SK-N-SH (cell line): Measurements from ENCODE around the gene AFF3. TPM values are rescaled to one million over a fixed set of nuclear protein-coding genes. Genes with fewer than 3 reads are reported as not detected.
A peak's percentile ranks its signal among the peaks of the same experiment; 100 is the strongest.

ENCODE experiments used
- CTCF ChIA-PET: fragments of 300-600, 350-600 bp; formaldehyde crosslinking; extraction: SDS; loops from one replicate; lab custom pipeline; 2021; lab: Yijun Ruan, JAX
- POLR2A ChIA-PET: fragments of 350-600 bp; sonication (Branson Sonifier 250); formaldehyde crosslinking; extraction: SDS; loops from one replicate; lab custom pipeline; 2020; ENCODE audit warnings: antibody characterized with exemption, inconsistent platforms; lab: Yijun Ruan, JAX
- DNase-seq: peaks from one replicate; pipeline ENCODE4 v3.0.0; 2012
- H2AFZ ChIP-seq: fragments of 200-600 bp; sonication (generic); 2 replicates; pipeline ENCODE4 v1.8.1; 2016; ENCODE audit warnings: antibody characterized with exemption, mild to moderate bottlenecking, low read depth
- H3F3A ChIP-seq: fragments of 200-600 bp; sonication (generic); replicated peaks from 2 replicates; pipeline ENCODE3; 2016; ENCODE audit warnings: antibody characterized with exemption, mild to moderate bottlenecking; ENCODE audit not compliant: insufficient read depth
- H3K27ac ChIP-seq, 2 experiments: fragments of 200-500 bp in 1 of 2; fragments of 200-600 bp in 1 of 2; sonication (Bioruptor generic) in 1 of 2; sonication (generic), shearing (Covaris generic) in 1 of 2; 2 replicates each; pipeline versions ENCODE4 v1.5.1 to v1.6.1; 2014 to 2016; ENCODE audit warnings: low read depth in 2 of 2, inconsistent platforms in 1 of 2, low read length in 1 of 2, mild to moderate bottlenecking in 1 of 2, mixed read lengths in 1 of 2
- H3K27me3 ChIP-seq: fragments of 200-600 bp; sonication (generic), shearing (Covaris generic); 2 replicates; pipeline ENCODE4 v1.6.1; 2016; ENCODE audit warnings: mixed run types; ENCODE audit not compliant: insufficient read depth
- H3K36me3 ChIP-seq, 2 experiments: fragments of 200-500 bp in 1 of 2; fragments of 200-600 bp in 1 of 2; sonication (Bioruptor generic) in 1 of 2; sonication (generic) in 1 of 2; replicated peaks in 1 of 2; 2 replicates each; pipeline versions ENCODE3 to v1.5.1; 2014 to 2016; ENCODE audit warnings: low read length in 1 of 2, mild to moderate bottlenecking in 1 of 2; ENCODE audit not compliant: insufficient read depth in 2 of 2, control insufficient read depth in 1 of 2
- H3K4me1 ChIP-seq, 2 experiments: fragments of 200-500 bp in 1 of 2; fragments of 200-600 bp in 1 of 2; sonication (Bioruptor generic) in 1 of 2; sonication (generic), shearing (Covaris generic) in 1 of 2; 2 replicates each; pipeline versions ENCODE4 v1.5.1 to v1.6.1; 2014 to 2016; ENCODE audit warnings: low read depth in 1 of 2, low read length in 1 of 2, mixed run types in 1 of 2; ENCODE audit not compliant: insufficient read depth in 2 of 2, control insufficient read depth in 1 of 2
- H3K4me2 ChIP-seq: fragments of 200-600 bp; sonication (generic), shearing (Covaris generic); 2 replicates; pipeline ENCODE4 v1.6.1; 2017; ENCODE audit warnings: mixed run types
- H3K4me3 ChIP-seq, 2 experiments: fragments of 200-500 bp in 1 of 2; fragments of 200-600 bp in 1 of 2; sonication (Bioruptor generic) in 1 of 2; sonication (generic), shearing (Covaris generic) in 1 of 2; 2 replicates each; pipeline versions ENCODE4 v1.5.1 to v1.8.1; 2014 to 2016; ENCODE audit warnings: low read depth in 2 of 2, inconsistent platforms in 1 of 2, low read length in 1 of 2, mild to moderate bottlenecking in 1 of 2, mixed read lengths in 1 of 2, moderate library complexity in 1 of 2
- H3K79me2 ChIP-seq: fragments of 200-600 bp; sonication (generic); 2 replicates; pipeline ENCODE4 v1.8.1; 2017; ENCODE audit warnings: mild to moderate bottlenecking; ENCODE audit not compliant: insufficient read depth
- H3K9ac ChIP-seq: fragments of 200-600 bp; sonication (generic); 2 replicates; pipeline ENCODE4 v1.6.1; 2017; ENCODE audit warnings: mixed run types
- H3K9me2 ChIP-seq: fragments of 200-600 bp; sonication (generic); 2 replicates; pipeline ENCODE4 v1.6.1; 2017; ENCODE audit warnings: mixed run types
- H3K9me3 ChIP-seq: fragments of 200-600 bp; sonication (generic); 2 replicates; pipeline ENCODE4 v1.6.1; 2017; ENCODE audit warnings: mixed run types, mild to moderate bottlenecking, moderate library complexity
- H4K20me1 ChIP-seq: fragments of 200-600 bp; sonication (generic); 2 replicates; pipeline ENCODE4 v1.6.1; 2017; ENCODE audit warnings: mild to moderate bottlenecking, mixed run types; ENCODE audit not compliant: insufficient read depth
- EP300 ChIP-seq, 2 experiments: IDR thresholded peaks; 2 replicates each; pipeline versions ENCODE4 v1.4.0 to v1.6.1; 2012; ENCODE audit warnings: borderline replicate concordance in 1 of 2, low read depth in 1 of 2, low read length in 1 of 2
- EZH2phosphoT487 ChIP-seq: fragments of 200-600 bp; sonication (generic); IDR thresholded peaks from 2 replicates; pipeline ENCODE4 v1.6.1; 2017; ENCODE audit warnings: low read depth, mixed run types, mild to moderate bottlenecking, antibody characterized with exemption, moderate library complexity, borderline replicate concordance
- FOSL2 ChIP-seq: IDR thresholded peaks from 2 replicates; pipeline ENCODE4 v1.4.0; 2012; ENCODE audit warnings: low read depth, mild to moderate bottlenecking, moderate library complexity, borderline replicate concordance
- FOXJ3 ChIP-seq: sonication (generic); formaldehyde crosslinking; IDR thresholded peaks from 2 replicates; pipeline ENCODE4 v1.5.1; 2020; ENCODE audit warnings: mild to moderate bottlenecking, missing genetic modification reagents
- GATA2 ChIP-seq: sonication (generic); formaldehyde crosslinking; IDR thresholded peaks from 2 replicates; pipeline ENCODE4 v1.5.0; 2020; ENCODE audit warnings: mild to moderate bottlenecking, missing genetic modification reagents
- RAD21 ChIP-seq: IDR thresholded peaks from 2 replicates; pipeline ENCODE4 v1.6.1; 2012; ENCODE audit warnings: mild to moderate bottlenecking, low read length
- RFX5 ChIP-seq: IDR thresholded peaks from 2 replicates; pipeline ENCODE4 v1.6.1; 2012; ENCODE audit warnings: mild to moderate bottlenecking, improper control_type of control experiment, low read length
- TAF1 ChIP-seq: IDR thresholded peaks from 2 replicates; pipeline ENCODE4 v1.6.1; 2012; ENCODE audit warnings: low read depth, mild to moderate bottlenecking, low read length, moderate library complexity, borderline replicate concordance
- TCF12 ChIP-seq: IDR thresholded peaks from 2 replicates; pipeline ENCODE4 v1.4.0; 2012
- USF1 ChIP-seq: IDR thresholded peaks from 2 replicates; pipeline ENCODE4 v1.4.0; 2012; ENCODE audit warnings: low read depth, borderline replicate concordance
- YY1 ChIP-seq: IDR thresholded peaks from 2 replicates; pipeline ENCODE4 v1.4.0; 2012; ENCODE audit warnings: low read depth, mild to moderate bottlenecking
- WGBS: methylation state at CpG from one replicate; pipeline ENCODE4 v1.1.6; 2017; ENCODE audit warnings: low lambda C conversion rate; 5-methylcytosine and 5-hydroxymethylcytosine counted together
- polyA plus RNA-seq, 3 experiments: library from polyadenylated mRNA; depleted of rRNA; stranded (reverse); fragments of >200 nt; gene quantifications; 2 replicates each; pipeline ENCODE4 v1.2.3, GENCODE V29; 2012
- TF ChIP-seq, protein P1 (sequence below): fragments of 200-600 bp; sonication (generic); IDR thresholded peaks from 2 replicates; pipeline ENCODE4 v1.6.1; 2017; ENCODE audit warnings: antibody characterized with exemption, mild to moderate bottlenecking, moderate library complexity

Gene AFF3
- polyA plus RNA-seq, 1 of the 3 experiments (the other 2 are of a cell fraction): 0.36 TPM

DNA sequence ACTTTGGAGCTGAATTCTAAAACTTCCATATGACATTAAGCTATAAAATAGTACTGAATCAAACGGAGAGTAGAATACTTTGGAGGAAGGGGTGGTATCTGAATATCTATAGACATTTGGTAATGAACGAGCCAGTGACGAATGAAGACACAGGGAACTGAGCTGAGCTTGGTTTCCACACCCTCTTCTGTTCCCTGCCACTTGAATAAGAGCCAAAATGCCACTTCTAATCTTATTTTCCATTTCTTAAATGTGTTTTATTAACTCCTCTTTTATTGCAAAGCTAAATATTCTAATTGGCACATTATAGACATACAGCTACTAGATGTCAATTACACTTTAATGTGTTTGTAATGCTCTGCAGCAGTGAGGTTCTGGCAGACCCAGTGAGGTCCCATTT is 76.1 kb downstream of the AFF3 start:
- ChIA-PET CTCF (interaction anchor here (0.7 to 1.4 kb wide), 5 partner anchors 9 to 315 kb away, joined by 3 to 5 read pairs (median 3); no protein-coding TSS in a partner anchor), POLR2A (no interaction called here)

GRCh38 chr2:100064592-100065428 is 77.6 kb downstream of the AFF3 start:
- no peak for DNase-seq
- CTCF ChIA-PET: interaction anchor here (0.7 to 1.4 kb wide), 2 partner anchors 9 to 113 kb away, joined by 3 read pairs; no protein-coding TSS in a partner anchor
- Histone ChIP-seq H2AFZ (no peak overlapping the region), H3K9me2 (no peaks in the 10 kb centered on the region), H3K79me2 (no peaks in the 10 kb centered on the region), H3K27me3 (no peaks in the 10 kb centered on the region), H3K9ac (no peak overlapping the region), H3F3A (no peaks in the 10 kb centered on the region), H3K36me3 (no peaks in the 10 kb centered on the region)
- POLR2A ChIA-PET: no interaction called here
- no peak for TF ChIP-seq FOXJ3
- TF ChIP-seq EP300 (IDR thresholded peaks at IDR 0.05; ENCODE audit: borderline replicate concordance in 1 of 2, low read depth in 1 of 2, low read length in 1 of 2): peak in 1 of 2 experiments; percentile 28; a peak in 1 of 4 replicates
- peak; percentile 45; the same call in 1 of the 2 replicates for TF ChIP-seq GATA2 (CRISPR knock-in tag)
- TF ChIP-seq TAF1: no peak
- TF ChIP-seq RFX5: no peak
- TF ChIP-seq, all 33 proteins: peak for 2
- Histone ChIP-seq H4K20me1 (no peaks in the 10 kb centered on the region), H3K9me3 (no peaks in the 10 kb centered on the region), H3K4me1 (peaks cover 0 to 8% of the 10 kb centered on the region in 2 experiments; a peak in 2 of 4 replicates), H3K4me2 (no peak overlapping the region), H3K4me3 (no peak overlapping the region), H3K27ac (no peak overlapping the region)
- 64% methylated on average over 9 of the region's 9 CpGs for WGBS

More for the DNA sequence above, 76.1 kb downstream of the AFF3 start:
- no peaks in the 10 kb centered on the region for H3K27me3 ChIP-seq
- peaks cover 0 to 8% of the 10 kb centered on the region in 2 experiments; a peak in 2 of 4 replicates for H3K4me1 ChIP-seq
- no peak overlapping the region for H3K4me2 ChIP-seq
- H3K9ac ChIP-seq: no peak overlapping the region
- H3K36me3 ChIP-seq: no peaks in the 10 kb centered on the region
- H3K9me2 ChIP-seq: no peaks in the 10 kb centered on the region
- H3K79me2 ChIP-seq: no peaks in the 10 kb centered on the region
- no peaks in the 10 kb centered on the region for H3F3A ChIP-seq
- no peaks in the 10 kb centered on the region for H3K9me3 ChIP-seq
- TF ChIP-seq, protein P1, sequence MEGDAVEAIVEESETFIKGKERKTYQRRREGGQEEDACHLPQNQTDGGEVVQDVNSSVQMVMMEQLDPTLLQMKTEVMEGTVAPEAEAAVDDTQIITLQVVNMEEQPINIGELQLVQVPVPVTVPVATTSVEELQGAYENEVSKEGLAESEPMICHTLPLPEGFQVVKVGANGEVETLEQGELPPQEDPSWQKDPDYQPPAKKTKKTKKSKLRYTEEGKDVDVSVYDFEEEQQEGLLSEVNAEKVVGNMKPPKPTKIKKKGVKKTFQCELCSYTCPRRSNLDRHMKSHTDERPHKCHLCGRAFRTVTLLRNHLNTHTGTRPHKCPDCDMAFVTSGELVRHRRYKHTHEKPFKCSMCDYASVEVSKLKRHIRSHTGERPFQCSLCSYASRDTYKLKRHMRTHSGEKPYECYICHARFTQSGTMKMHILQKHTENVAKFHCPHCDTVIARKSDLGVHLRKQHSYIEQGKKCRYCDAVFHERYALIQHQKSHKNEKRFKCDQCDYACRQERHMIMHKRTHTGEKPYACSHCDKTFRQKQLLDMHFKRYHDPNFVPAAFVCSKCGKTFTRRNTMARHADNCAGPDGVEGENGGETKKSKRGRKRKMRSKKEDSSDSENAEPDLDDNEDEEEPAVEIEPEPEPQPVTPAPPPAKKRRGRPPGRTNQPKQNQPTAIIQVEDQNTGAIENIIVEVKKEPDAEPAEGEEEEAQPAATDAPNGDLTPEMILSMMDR: no peak
- TF ChIP-seq TAF1 (no peak), FOSL2 (no peak), YY1 (no peak), USF1 (no peak), TCF12 (no peak), EZH2phosphoT487 (no peak), RAD21 (no peak)
- WGBS: 41% methylated on average over 3 of the region's 3 CpGs
- no peak overlapping the region for H2AFZ ChIP-seq
- H3K27ac ChIP-seq: no peak overlapping the region
- H3K4me3 ChIP-seq: no peak overlapping the region
- no peak for DNase-seq
- no peaks in the 10 kb centered on the region for H4K20me1 ChIP-seq
